Effector CD4-positive, alpha-beta T cell (primary cell): ENCODE data around the gene LYZL6. TPM values are rescaled to one million over a fixed set of nuclear protein-coding genes. Genes with fewer than 3 reads are reported as not detected.

ENCODE experiments used
- DNase-seq: peaks from one replicate; pipeline ENCODE4 v3.0.0-alpha.2; 2020
- total RNA-seq: gene quantifications from one replicate; lab custom pipeline; 2026; lab: John Stamatoyannopoulos, UW

Gene LYZL6, protein sequence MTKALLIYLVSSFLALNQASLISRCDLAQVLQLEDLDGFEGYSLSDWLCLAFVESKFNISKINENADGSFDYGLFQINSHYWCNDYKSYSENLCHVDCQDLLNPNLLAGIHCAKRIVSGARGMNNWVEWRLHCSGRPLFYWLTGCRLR
- not detected for total RNA-seq

GRCh38 chr17:35943537-35943936, at the start of gene LYZL6:
LYZL6 (minus strand) TSS chr17:35943713; CDS start chr17:35939356, 4,357 bp downstream.
- no peak for DNase-seq

DNA sequence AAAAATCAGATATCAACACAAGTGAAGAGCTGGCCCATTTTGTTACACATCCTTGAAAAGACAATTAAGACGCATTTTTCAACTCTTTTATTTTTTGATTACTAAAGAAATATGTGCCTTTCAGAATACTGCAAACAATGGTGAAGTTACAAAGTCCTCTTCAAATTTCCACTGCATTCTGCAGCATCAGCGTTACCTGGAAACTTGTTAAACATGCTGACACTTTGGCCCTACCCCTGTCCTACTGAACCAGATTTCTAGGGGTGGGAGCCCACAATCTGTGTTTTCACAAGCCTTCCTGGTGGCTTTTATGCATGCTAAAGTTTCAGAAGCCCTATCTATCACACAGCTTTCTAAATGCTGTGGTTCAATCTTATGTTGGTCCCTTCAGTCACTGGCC, 47.6 kb upstream of the LYZL6 start:
- no peak for DNase-seq

DNA sequence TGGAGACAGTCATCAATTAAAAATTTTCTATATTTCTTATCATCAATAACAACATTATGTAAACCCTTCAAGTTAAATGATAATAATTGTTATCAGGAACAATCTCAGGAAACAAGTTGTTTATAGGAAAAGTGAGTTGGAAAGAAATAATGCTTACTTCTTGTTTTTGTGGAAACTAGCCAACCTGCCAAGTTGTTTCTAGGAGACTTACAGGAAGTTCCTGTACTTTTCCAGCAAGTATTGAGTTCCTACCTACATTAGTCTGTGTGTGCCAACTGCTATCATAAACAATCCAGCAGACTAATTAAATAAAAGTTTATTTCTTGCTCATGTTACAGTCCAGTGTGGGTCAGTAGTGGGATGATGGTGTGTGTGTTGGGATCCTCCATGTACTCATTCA, 44.7 kb upstream of the LYZL6 start:
- no peak for DNase-seq

GRCh38 chr17:35986643-35987042, 43.1 kb upstream of the LYZL6 start, which contains the start of gene CCL14:
CCL14 (minus strand) TSS chr17:35986729; CDS start chr17:35986649, 80 bp downstream.
- DNase-seq, result no peak

- no peak for DNase-seq
Observed at GRCh38 chr17:35984140-35984539, 40.6 kb upstream of the LYZL6 start.

DNA sequence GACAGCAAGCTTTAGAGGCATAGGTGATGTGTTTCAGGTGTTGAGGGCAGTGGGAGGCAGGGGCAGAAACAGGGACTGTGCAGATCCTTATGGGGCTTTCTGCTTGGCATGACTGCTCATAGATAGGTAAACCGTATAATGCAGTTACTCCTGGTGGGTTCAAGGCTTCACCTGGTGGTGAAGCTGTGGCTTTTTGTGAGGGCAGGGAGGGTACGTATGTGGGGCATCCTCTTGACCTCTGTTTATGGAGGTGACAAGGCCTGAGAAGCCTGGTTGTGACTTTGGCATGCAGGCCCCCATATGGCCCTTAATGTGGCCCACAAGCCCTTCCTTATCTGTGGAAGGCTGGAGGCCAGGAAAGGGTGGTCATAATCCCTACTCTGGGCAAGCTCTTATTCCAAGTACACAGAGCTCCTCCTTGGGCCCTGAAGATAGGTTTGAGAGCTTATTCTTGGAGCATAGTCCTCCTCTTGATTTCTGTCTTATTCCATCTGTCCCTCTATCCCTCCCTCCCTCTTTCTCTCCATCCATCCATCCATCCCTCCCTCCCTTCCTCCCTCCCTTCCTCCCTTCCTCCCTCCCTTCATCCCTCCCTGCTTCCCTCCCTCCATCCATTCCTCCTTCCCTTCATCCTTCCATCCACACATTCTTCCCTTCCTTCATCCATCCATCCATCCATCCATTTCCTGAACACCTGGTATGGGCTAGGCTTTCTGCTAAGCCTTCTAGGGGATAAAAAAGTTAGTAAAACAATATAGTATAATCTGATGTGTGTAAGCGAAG, 39.1 kb upstream of the LYZL6 start:
- DNase-seq, result no peak

GRCh38 chr17:35981908-35982330, 38.4 kb upstream of the LYZL6 start:
- no peak for DNase-seq

DNA sequence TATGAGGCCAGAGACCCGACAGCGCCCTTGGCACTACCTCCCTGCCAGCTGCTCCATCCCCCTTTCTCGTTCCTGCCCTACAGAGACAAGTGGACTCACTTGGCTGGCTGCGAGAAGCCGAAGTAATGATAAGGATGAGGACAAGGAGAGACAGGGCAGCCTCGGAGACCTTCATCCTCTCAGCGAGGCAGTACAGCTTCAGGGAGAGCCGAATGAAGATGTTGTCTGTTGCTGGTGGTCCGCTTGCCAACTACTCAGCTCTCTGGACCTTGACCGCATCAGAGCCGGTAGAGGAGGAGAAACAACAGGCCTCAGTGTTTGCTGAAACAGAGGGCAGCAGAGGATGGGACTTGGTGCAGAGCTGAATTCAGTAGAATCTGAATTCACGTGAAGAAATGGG, 37.7 kb upstream of the LYZL6 start, which contains the start of gene CCL16:
Gene CCL16 (minus strand): TSS at position 252 of the 400 bp plus-strand sequence. CDS start 77 bp downstream, at position 175.
- no peak for DNase-seq

DNA sequence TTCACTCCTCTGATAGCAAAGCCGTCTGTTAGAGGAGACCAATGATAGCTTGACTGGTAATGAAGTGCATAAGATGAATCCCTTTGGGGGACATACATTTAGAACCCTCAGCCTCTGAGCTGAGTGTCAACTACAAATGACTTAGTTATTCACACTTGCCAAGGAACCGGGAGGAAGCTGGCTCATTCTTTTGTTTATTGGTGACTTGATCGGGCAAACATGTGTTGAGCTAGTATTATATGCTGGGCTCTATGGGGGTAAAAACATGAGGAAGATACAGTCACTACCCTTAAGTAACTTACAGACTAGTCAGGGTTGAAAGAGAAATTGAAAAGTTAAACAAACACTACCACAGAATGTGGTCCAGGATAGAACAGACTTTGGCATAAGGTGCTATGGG, 34.8 kb upstream of the LYZL6 start:
- DNase-seq, result no peak

- DNase-seq, result no peak
Observed at GRCh38 chr17:35977509-35977908, 34.0 kb upstream of the LYZL6 start.

GRCh38 chr17:35973333-35974260, 30.1 kb upstream of the LYZL6 start:
- no peak for DNase-seq

GRCh38 chr17:35972945-35973332, 29.4 kb upstream of the LYZL6 start:
- DNase-seq, result no peak

DNA sequence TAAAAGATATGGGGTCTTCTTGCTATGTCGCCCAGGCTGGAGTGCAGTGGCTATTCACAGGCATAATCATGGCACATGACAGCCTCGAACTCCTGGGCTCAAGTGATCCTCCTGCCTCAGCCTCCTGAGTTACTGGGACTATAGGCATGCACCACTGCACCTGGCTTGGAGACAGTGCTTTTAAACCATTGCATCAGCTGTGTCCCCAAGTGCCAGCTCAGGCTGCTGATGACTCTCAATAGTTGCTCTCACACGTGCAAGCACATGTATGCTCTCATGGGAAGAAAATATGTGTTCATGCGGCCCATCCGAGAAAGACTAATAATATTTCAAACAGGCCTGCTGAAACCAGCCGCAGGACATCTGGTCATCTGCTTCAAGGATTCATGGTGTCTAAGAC, 29.0 kb upstream of the LYZL6 start:
- no peak for DNase-seq

DNA sequence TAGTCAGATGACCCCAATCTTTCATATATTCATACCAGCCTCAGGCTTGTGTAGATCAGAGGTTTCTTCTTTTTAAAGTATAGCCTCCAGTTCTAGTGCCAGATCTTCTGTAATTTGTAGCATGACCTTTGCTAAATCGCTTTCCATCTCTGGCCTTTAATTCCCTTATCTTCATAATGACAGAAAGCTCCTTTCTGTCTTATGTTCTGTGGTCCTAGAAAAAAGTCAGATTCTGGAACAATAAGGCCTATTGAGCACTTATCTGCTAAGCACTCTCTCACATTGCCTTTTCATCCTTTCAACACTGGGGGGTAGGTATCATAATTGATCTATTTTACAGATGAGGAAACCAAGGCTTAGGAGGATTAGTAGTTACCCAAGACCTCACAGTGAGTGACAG, 28.6 kb upstream of the LYZL6 start:
- no peak for DNase-seq

DNA sequence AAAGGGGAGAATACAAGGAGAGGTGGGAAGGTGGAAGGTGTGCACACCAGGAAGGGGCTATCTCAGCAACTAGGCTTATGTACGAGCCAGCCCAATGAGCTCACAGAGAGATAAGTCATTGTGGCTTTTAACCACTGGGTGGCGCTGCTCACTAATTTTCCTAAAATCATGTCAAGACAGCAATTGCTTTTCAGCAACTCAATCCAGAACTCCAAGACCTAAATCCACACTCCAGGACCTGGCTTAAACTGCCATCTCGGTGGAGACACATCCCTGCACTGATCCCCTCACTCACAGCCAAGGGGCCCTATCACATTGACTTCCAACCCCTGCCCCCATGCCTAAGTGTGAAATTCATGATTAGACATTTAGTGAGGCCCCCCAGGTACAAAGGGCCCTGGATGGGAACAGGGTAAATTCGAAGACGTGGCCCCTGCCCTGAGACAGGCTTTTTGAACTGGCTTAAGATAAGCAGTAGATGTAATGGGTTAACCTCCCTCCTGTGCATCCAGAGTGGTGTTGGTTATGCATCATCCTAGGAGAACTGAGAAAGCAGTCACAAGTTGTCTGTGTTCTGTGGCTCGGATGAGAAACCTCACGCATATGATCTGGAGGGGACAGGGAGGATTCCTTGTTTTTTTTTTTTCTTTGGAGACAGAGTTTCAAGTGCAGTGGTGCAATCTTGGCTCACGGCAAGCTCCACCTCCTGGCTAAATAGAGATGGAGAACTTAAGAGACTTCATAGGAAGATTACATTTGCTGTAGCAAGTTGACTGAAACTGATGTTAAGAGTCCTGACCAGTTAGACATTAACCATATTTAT, 26.3 kb upstream of the LYZL6 start:
- peak; percentile 58 for DNase-seq

GRCh38 chr17:35968520-35969054, 25.1 kb upstream of the LYZL6 start:
- DNase-seq, result no peak

- no peak for DNase-seq
Observed at GRCh38 chr17:35965272-35965671, 21.8 kb upstream of the LYZL6 start.

DNA sequence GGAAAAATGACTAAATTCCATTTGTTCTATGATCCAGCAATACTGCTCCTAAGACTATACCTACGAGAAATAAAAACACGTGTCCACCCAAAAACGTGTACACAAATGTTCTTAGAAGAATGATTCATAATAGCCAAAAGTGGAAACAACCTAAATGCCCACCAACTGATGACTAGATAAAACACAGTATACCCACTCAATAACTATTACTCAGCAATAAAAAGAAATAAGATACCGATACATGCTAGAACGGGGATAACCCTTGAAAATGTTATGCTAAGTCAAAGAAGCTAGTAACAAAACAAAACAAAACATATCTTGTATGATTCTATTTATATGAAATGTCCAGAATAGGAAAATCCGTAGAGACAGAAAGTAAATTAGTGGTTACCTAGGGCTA, 20.1 kb upstream of the LYZL6 start:
- no peak for DNase-seq

- no peak for DNase-seq
Observed at GRCh38 chr17:35953720-35954119, 10.2 kb upstream of the LYZL6 start.

GRCh38 chr17:35949401-35949800, 5.9 kb upstream of the LYZL6 start:
- DNase-seq, result no peak

GRCh38 chr17:35948092-35948491, 4.6 kb upstream of the LYZL6 start:
- DNase-seq, result no peak

- DNase-seq, result peak; percentile 19
Observed at GRCh38 chr17:35947156-35947585, 3.7 kb upstream of the LYZL6 start.
